GM19239 (cell line): ENCODE results near the gene PGAP3.

Experiments
- DNase-seq: peaks from one replicate; pipeline ENCODE4 v3.0.0; 2011; ENCODE audit warnings: low spot score; ENCODE audit not compliant: insufficient read length
- FAIRE-seq: peaks from 2 replicates; lab custom pipeline; 2011; peaks lifted over from hg19 to GRCh38; lab: Jason Lieb, UNC

The PGAP3 gene

DNA sequence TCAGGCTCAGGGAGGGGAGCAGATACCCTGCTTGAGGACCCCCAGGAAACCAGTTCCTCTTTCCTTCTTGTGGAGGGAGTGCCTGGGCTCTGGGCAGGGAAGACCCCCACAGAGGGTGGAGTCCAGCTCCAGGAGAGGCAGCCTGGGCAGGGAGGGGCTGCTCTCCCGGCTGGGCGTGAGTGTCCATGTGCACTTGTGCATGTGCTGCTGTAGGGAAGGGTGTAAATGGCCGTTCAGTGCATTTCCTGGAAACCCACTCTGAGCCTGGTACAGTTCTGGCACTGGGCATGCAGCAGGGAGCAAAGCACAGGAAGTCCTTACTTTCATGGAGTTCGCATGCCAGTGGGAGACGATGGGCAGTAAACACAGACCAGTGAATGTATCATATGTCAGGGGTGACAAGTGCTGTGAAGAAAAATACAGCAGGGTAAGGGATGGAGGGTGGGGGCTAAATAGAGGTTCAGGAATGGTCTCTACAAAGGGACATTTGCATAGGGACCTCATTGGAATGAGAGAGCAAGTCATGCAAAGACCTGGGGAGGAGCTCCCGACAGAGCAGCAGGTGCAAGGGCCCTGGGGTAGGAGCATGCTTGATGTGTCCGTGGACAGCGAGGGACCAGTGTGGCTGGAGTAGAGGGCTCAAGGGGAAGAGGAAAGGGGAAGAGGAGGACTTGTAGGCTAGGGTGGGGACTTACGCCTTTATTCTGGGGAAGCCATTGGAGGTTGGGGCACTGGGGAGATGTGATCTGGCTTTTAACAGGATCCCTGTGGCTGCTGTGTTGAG, 45.4 kb downstream of the PGAP3 start:
- FAIRE-seq (no peak), DNase-seq (no peak)

DNA sequence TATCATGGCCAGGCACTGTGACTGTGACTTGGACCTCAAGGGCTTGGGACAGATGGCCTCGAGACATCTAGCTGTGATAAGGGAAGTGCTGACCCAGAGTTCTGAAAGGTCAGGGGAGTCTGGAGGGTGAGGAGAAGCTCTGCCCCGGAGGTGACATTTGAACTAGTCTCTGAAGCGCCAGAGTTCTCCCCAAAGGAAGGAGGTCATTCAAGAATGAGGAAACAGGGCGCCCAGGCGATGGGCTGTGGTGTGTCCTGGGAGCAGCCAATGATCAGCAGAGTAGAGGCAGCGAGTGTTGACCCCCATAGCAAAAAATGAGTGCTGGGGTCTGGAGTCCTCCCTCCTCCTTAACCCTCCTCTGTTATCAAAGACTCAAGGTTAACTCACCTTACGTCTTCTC, 46.0 kb downstream of the PGAP3 start:
- DNase-seq (no peak), FAIRE-seq (no peak)

DNA sequence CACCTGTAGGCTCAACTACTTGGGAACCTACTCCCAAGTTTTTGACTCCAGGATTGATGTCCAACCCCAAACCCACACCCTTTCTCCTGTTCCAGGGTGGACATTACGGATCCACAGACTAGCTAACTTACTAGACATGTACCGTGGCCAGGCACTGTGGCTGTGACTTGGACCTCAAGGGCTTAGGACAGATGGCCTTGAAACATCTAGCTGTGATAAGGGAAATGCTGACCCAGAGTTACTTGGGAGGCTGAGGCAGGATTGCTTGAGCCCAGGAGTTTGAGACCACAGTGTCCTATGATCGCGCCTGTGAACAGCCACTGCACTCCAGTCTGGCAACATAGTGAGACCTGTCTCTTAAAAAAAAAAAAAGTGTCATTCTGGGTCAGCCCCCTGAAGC, 46.8 kb downstream of the PGAP3 start:
- FAIRE-seq, result no peak
- no peak for DNase-seq

DNA sequence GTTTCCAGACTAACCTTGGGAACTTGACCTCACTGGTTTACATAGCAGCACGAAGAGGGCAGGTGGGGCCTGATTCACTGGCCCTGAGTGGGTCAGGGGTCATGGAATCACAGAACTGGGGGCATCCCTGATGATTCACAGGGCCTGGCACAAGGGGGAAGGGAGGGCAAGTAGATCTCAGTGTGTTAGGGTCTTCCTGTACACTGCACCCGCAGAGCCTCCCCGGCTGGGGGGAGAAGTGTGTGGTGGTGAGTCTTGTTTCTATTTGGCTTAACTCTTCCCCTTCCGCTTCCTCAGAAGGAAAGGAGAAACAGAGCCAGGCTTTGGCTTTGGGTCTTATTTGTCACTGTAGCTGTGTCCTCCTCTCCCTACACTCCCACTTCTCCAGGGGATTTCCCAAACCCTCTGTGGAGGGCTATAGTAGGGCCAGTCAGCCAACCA, 47.2 kb downstream of the PGAP3 start:
- FAIRE-seq, result no peak
- no peak for DNase-seq

DNA sequence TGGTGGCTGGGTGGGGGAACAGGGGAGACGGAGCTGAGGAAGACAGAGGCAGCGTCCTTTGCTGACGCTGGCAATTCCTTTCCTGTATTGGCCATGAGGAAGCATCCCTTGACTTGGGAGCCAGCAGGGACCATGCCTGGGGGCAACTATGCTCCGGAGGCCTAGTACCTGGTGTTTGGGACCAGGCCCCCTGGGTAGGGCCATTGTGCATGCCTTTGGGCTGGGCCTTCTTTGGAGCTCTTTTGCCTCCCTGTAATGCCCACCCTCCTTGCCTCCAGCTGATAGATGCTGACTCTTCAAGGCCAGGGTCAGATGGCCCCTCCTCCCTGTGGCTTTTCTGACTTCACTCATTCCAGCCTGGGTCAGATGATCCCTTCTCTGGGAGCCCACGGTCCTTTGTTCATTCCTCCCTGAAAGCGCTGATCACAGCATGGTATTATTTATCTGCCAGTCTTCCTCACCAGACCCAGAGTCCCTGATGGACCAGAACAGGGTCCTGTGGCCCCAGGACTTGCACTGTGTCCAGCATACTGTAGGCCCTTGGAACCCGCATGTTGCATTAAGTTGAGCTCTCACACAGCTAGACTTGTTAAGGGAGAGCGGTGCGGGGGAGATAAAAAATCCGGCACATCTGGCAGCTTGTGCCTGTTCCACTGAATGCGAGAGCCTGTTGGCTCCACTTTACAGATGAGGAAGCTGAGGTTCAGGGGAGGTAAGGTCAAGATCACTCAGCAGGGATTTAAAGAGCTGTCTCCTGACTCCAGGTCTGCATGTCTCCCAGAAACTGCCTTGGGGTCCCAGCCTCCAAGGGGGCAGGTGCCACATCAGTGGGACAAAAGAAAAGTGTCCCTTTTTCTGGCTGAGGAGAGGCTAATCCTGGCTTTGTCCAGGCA, 48.0 kb downstream of the PGAP3 start:
- no peak for FAIRE-seq
- DNase-seq, result no peak

DNA sequence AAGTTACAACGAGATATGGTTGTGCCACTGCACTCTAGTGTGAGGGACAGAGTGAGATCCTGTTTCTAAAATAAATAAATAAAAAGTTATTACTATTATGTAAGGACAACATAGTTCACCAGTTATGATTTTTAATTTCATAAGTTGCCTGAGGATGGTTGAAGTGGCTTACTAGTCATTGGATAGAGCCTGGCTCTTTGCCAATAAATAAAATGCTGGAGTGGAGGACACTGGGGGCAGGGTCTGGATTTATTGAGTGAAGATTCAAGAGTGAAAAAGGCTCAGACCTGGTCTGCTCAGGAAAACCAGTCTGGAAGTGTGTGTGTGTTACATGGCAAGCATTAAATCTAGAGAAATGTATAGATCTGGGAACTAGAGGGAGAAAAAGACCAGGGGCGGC, 48.8 kb downstream of the PGAP3 start:
- DNase-seq (no peak), FAIRE-seq (no peak)

DNA sequence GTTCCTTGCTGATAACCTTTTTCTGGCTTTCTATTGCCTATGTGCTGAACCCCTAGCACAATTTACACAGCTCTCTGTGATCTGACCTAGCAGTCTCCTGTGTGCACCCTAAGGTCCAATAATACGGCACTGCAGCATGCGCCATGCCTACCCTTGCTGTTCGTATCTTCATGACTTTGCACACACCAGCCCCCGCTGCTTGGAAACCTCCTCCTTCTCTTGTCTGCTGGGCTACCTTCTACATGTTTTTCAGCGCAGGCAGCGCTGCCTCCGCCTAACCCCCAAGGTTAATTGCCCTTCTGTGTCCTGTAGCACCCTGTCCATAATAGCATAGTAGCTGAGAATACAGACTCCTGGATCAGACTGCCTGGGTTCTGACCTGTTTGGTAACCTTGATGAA, 49.5 kb downstream of the PGAP3 start:
- FAIRE-seq (no peak), DNase-seq (no peak)

DNA sequence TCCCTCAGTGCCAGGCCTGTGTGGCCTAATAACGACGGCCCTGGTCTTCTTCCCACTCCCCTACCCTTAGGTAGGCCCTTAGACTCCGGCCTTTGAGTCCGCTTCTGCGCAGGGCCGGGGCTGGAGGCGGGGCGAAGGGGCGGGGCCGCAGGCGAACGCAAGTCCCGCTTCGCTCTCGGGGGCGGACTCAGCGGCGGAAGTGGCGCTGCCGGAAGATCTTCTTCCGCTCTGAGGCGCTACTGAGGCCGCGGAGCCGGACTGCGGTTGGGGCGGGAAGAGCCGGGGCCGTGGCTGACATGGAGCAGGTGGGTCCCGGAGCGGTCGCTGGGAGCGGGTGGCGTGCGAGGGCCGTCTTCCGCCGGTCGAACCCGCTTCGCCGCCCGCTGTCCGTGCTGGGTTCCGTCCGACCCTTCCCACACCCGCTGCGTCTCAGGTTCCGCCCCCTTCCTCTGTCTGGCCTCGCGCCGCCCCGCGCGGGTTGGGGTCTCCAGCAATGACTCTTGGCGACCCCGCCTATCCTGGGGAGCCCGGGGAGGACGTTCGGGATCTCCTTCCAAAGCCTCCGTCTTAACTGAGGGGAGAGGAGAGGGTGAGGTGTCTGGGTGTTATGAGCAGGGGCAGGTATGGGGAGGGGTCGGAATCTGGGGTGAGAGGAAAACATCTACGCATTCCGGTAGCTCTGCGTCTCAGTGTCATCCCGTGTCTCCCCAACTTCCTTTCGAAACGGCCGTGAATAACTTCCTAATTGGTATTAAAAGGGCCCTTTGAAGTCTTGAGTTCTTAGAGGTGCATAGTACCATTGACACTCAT, 50.7 kb downstream of the PGAP3 start, which contains the start of gene STARD3:
Gene STARD3, plus strand, starts transcription at position 218 of the 810 bp plus-strand sequence. CDS start 16,388 bp downstream, outside the sequence.
- FAIRE-seq (peak; percentile 95), DNase-seq (peak; percentile 95)

DNA sequence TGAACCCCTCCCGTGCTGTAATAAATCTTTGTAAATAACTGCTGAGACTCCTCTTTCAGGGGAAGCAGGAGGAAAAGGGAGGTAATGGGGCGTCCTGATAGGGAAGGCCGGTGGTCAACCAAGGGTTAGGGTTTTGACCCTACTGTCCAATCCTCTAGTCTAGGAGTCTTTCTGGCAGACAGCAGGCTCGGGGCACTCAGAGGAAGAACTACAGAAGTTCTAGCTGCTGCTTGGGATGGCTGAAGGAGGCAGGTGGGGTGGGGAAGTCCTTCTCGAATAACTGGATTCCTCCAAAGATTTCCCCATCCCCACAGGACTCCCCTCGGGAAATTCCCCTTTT, 51.3 kb downstream of the PGAP3 start:
- FAIRE-seq (peak; percentile 68), DNase-seq (no peak)

DNA sequence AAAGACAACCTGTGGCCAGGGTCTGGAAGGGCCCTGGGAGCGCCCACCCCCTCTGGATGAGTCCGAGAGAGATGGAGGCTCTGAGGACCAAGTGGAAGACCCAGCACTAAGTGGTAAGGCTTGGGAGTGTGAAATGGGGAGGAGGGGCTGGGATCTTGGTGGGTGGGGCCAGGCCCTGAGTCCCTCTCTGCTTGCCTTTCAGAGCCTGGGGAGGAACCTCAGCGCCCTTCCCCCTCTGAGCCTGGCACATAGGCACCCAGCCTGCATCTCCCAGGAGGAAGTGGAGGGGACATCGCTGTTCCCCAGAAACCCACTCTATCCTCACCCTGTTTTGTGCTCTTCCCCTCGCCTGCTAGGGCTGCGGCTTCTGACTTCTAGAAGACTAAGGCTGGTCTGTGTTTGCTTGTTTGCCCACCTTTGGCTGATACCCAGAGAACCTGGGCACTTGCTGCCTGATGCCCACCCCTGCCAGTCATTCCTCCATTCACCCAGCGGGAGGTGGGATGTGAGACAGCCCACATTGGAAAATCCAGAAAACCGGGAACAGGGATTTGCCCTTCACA, 52.2 kb downstream of the PGAP3 start:
- FAIRE-seq (no peak), DNase-seq (no peak)

DNA sequence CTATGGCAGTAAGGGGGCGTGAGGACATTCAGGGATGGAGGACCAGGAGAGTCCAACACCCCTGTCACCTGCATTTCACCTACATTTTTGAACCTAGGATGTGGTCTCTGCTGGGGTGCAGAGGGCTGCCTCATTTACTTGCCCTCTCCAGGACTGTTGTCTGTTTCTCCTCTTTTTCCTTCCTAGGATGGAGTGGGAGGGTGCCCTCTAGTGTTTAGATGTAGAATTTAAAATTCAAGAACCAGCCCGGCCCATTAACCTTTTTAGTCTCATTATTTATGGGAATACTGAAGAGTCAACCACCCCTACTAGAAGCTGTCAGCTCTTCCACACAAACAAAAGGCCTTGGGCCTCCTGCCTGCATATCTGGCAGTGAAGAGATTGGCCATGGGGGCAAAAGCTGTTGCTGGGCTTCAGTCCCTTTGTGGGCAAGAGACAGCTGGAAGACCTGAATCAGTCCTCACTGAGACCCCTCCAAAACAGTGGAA, 53.4 kb downstream of the PGAP3 start:
- FAIRE-seq (peak; percentile 67), DNase-seq (no peak)

DNA sequence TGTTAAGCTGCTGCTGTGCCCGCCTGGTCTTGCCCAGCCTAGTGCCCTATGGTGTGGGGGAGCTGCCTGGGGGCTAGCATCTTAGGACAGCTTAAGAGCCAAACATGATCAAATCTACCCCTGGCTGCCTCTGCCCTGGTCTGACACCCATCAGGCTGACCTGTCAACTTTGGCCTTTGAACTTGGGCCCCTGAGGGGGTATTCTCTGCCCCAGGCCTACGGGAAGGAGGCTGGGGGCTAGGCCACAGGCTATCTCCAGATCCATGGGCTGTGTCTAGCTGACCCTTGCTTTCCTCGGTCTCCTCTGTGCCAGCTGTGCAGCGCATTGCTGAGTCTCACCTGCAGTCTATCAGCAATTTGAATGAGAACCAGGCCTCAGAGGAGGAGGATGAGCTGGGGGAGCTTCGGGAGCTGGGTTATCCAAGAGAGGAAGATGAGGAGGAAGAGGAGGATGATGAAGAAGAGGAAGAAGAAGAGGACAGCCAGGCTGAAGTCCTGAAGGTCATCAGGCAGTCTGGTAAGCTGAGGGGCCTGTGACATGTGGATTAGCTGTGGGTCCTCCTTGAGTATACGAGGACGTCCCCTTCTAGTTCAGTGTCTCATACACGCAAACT, 54.2 kb downstream of the PGAP3 start:
- FAIRE-seq, result no peak
- DNase-seq, result no peak

DNA sequence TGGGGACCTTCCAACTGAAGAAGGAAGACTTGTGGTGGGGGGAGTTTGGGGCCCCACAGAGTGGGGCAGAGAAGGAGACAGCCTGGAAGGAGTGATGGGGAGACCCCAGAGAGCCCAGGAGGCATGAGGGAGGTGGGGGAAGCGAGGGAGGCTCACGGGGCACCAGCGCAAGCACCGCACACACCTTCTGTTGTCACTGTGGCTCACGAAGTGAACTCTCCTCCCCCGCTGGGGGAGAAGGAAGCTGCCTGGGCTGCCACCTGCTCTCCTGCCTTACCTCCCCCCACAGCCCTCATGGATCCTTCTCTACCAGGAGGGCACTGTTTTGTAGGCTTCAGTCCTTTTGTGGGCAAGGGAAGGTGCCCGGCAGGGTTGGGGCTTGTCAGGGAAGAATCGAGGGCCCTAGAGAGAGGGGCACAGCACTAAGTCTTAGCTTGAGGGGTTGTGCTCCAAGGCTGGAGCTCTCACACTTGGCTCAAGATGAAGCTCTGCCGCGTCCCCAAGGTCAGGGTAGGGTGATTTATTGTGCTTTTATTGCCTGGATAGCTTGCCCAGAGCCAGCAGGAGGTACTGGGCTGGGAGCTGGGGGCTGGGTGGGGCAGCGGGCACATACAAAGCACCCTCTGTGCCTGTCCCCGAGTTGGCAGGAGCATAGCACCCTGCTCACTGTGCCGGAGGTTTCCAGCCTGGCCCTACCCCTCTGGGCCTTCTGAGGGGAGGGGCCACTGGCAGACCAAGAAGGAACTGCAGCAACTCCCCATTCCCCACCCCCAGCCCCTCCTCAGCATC, 55.5 kb downstream of the PGAP3 start:
- FAIRE-seq (no peak), DNase-seq (no peak)

DNA sequence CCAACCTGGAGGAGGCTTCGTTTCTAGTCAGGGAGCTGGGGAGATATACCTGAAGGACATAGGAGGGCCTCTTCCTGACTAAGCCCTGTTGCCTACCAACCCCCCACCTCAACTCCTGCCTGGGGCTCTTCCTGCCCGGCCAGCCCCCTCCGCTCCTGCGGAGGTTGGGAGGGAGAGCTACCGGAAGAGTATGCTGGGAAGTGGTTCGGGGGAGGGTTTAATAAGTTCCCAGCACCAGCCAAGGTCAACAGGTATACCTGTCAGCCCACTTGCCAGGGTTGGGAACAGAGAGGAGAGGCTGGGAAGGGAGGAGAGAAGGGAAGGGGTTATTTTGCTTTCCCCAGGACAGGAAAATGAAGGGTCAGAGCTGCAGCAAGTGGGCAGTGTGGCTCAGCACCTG, 56.5 kb downstream of the PGAP3 start:
- FAIRE-seq, result no peak
- no peak for DNase-seq

DNA sequence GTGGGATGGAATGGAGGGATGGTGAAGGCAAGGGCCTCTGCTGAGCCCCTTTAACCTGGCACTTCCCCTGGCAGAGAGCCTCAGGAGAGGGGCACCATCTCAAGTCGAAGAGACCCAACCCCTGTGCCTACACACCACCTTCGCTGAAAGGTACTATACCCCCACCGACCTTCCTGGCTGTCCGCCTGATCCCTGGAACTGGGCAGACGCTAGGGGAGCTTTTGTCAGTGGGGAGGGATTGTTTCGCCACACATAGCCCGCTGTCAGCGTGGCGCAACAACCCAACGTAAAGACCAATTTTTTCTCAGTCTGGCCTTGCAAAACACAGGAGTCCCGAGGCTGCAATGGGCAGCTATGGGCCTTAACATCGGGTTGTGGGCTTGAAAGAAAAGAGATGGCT, 58.0 kb downstream of the PGAP3 start:
- DNase-seq (no peak), FAIRE-seq (no peak)

DNA sequence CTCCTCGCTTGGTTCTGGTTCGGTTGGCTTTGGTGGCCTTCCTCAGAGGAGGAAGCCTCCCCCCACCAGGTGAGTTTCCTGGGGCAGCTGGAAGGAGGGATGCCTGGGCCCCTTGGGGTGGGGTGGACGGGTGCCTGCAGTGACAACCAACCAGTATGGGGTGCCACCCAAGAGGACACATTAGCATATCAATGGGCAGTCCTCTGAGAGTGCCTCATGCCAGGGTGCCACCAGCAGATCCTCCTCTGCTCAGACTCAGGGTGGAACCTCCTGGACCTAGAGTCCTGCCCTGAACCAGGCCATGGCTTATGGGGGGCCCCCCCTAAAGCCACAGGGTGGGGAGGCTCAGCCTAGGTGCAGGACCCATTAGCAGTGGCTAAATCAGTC, 58.4 kb downstream of the PGAP3 start:
- no peak for DNase-seq
- no peak for FAIRE-seq

DNA sequence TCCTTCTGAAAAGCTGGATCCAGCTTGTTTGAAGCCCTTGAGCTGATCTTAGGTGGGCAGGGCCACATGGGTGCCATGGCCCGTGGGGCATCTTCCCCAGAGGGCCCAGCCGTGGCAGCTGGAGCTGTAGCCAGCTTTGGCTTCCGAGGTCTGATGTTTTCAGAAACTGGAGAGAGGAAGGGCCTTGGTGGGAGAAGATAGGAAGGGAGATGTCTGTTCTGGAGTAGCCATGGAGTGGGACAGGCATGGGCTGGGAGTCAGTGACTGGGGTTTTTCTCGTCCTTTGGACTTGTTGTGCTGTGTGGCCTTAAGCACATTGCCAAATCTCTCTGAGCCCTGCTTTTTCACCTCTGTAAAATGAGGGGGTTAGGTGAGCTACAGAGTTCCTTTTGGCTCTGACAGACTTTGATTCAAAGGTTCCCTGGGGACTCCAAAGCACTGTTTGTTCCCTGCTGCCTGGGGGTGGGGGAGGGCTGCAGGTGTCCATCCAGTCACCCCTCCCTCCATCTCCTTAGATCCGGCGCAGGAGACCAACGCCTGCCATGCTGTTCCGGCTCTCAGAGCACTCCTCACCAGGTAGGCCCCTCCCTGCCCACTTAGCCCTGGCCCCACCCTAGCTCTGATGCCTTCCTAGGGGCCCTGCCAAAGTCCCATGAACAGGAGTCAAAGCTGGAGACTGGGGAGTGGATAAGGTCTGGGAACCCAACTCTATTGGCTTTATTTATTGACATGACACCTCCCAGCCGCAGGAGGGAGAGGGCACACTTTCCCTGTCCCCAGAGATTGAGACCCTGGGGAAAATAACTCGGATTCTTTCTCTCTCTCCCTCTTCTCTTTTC, 59.0 kb downstream of the PGAP3 start:
- DNase-seq, result no peak
- FAIRE-seq, result no peak
